ENCODE results near the gene NKIRAS2. TPM values are rescaled to one million over a fixed set of nuclear protein-coding genes. Genes with fewer than 3 reads are reported as not detected.

The NKIRAS2 gene
- total RNA-seq, 1 experiment from 2014 or later, result 55.0 TPM

DNA sequence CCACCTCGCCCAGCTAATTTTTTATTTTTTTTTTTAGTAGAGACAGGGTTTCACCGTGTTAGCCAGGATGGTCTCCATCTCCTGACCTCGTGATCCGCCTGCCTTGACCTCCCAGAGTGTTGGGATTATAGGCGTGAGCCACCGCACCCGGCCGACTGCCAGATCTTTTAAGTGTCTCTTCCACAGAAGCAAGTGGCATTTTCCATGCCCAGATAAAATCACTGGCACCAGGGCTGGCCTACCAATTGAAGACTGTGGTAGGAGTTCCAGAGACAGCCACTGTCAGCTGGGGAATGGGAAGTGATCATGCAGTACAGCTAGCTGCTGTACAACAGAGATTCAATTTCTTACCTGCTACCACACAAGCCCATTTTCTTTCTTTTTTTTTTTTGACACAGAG is 35.4 kb upstream of the NKIRAS2 start:
- TF ChIP-seq, protein P1, sequence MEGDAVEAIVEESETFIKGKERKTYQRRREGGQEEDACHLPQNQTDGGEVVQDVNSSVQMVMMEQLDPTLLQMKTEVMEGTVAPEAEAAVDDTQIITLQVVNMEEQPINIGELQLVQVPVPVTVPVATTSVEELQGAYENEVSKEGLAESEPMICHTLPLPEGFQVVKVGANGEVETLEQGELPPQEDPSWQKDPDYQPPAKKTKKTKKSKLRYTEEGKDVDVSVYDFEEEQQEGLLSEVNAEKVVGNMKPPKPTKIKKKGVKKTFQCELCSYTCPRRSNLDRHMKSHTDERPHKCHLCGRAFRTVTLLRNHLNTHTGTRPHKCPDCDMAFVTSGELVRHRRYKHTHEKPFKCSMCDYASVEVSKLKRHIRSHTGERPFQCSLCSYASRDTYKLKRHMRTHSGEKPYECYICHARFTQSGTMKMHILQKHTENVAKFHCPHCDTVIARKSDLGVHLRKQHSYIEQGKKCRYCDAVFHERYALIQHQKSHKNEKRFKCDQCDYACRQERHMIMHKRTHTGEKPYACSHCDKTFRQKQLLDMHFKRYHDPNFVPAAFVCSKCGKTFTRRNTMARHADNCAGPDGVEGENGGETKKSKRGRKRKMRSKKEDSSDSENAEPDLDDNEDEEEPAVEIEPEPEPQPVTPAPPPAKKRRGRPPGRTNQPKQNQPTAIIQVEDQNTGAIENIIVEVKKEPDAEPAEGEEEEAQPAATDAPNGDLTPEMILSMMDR (IDR thresholded peaks at IDR 0.05; ENCODE audit: insufficient read depth in 1 of 2, low read depth in 1 of 2, low read length in 1 of 2, severe bottlenecking in 1 of 2, unreplicated experiment in 1 of 2), result no peak
- POLR2A ChIA-PET, result interaction anchor here (0.6 kb wide), 1 partner anchor 570 kb away, joined by 5 read pairs; no protein-coding TSS in a partner anchor
- Mint-ChIP-seq H3K36me3 (ENCODE audit: insufficient read depth, unreplicated experiment) (peaks cover 100% of the 10 kb centered on the region), H3K9me3 (ENCODE audit: unreplicated experiment) (no peaks in the 10 kb centered on the region), H3K27ac (ENCODE audit: unreplicated experiment) (no peak overlapping the region), H3K4me3 (ENCODE audit: unreplicated experiment) (no peak overlapping the region), H3K27me3 (ENCODE audit: insufficient read depth, unreplicated experiment) (no peaks in the 10 kb centered on the region), H3K4me1 (ENCODE audit: low read depth, unreplicated experiment) (peaks cover 15% of the 10 kb centered on the region)
- H3K27me3 ChIP-seq (replicated peaks; ENCODE audit: control insufficient read depth, insufficient read depth, low read length), result no peaks in the 10 kb centered on the region
- H3K36me3 ChIP-seq (ENCODE audit: control insufficient read depth, insufficient read depth, low read length), result peaks cover 14% of the 10 kb centered on the region
- no peak for DNase-seq
- BruUV-seq (replicated peaks), result no TSS peak
- H3K4me3 ChIP-seq (ENCODE audit: low read depth, low read length), result no peak overlapping the region
- no peaks in the 10 kb centered on the region for H3K9me3 ChIP-seq
- CTCF ChIA-PET, result no interaction called here
- intact Hi-C loops (cut with micrococcal nuclease; ENCODE audit: unreplicated experiment), result no loop called here
- peaks cover 12% of the 10 kb centered on the region for H3K4me1 ChIP-seq

DNA sequence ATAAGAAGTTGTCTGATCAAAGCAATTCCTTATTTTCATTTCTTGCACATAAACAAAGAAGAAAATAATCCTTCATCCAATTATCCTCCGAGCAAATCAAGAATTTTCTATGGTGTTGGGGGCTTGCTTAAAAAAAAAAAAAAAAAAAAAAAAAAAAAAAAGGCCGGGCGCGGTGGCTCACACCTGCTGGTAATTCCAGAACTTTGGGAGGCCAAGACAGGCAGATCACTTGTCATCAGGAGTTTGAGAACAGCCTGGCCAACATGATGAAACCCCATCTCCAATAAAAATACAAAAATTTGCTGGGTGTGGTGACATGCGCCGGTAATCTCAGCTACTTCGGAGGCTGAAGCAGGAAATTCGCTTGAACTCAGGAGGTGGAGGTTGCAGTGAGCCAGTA is 34.0 kb upstream of the NKIRAS2 start:
- CTCF ChIA-PET, result no interaction called here
- no peaks in the 10 kb centered on the region for H3K9me3 ChIP-seq
- Mint-ChIP-seq H3K9me3 (ENCODE audit: unreplicated experiment) (no peaks in the 10 kb centered on the region), H3K36me3 (ENCODE audit: insufficient read depth, unreplicated experiment) (peaks cover 100% of the 10 kb centered on the region), H3K4me1 (ENCODE audit: low read depth, unreplicated experiment) (peaks cover 20% of the 10 kb centered on the region), H3K4me3 (ENCODE audit: unreplicated experiment) (no peak overlapping the region), H3K27me3 (ENCODE audit: insufficient read depth, unreplicated experiment) (no peaks in the 10 kb centered on the region), H3K27ac (ENCODE audit: unreplicated experiment) (no peak overlapping the region)
- TF ChIP-seq, protein P1 (IDR thresholded peaks at IDR 0.05; ENCODE audit: insufficient read depth in 1 of 2, low read depth in 1 of 2, low read length in 1 of 2, severe bottlenecking in 1 of 2, unreplicated experiment in 1 of 2), result no peak
- H3K4me1 ChIP-seq, result peaks cover 27% of the 10 kb centered on the region
- H3K36me3 ChIP-seq (ENCODE audit: control insufficient read depth, insufficient read depth, low read length), result peaks cover 11% of the 10 kb centered on the region
- no TSS peak for BruUV-seq (replicated peaks)
- no peak overlapping the region for H3K4me3 ChIP-seq (ENCODE audit: low read depth, low read length)
- intact Hi-C loops (cut with micrococcal nuclease; ENCODE audit: unreplicated experiment), result no loop called here
- POLR2A ChIA-PET, result no interaction called here
- no peak for DNase-seq
- H3K27me3 ChIP-seq (replicated peaks; ENCODE audit: control insufficient read depth, insufficient read depth, low read length), result no peaks in the 10 kb centered on the region

DNA sequence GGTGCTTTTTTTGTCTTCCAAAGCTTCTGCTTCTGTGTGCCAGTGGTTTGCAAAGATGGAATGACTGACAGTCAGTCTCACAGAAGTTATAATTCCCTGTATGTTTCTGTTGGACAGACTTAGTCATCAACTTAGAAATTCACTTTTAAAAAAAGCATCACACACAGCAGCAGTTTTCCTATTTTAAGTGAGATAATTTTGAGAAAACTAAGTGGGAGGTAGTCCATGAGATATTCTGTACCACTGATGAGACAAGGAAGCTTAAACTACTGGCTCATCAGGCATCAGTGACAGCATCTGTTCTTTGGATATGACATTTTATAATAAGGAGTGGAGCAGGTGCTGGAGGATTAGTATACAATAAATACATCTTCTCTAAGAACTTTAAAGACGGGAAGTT is 33.3 kb upstream of the NKIRAS2 start:
- no peak overlapping the region for H3K27ac Mint-ChIP-seq (ENCODE audit: unreplicated experiment)
- peaks cover 100% of the 10 kb centered on the region for H3K36me3 Mint-ChIP-seq (ENCODE audit: insufficient read depth, unreplicated experiment)
- Histone ChIP-seq H3K27me3 (replicated peaks; ENCODE audit: control insufficient read depth, insufficient read depth, low read length) (no peaks in the 10 kb centered on the region), H3K9me3 (no peaks in the 10 kb centered on the region), H3K4me1 (peaks cover 31% of the 10 kb centered on the region), H3K4me3 (ENCODE audit: low read depth, low read length) (no peak overlapping the region), H3K36me3 (ENCODE audit: control insufficient read depth, insufficient read depth, low read length) (peaks cover 13% of the 10 kb centered on the region)
- TF ChIP-seq, protein P1 (IDR thresholded peaks at IDR 0.05; ENCODE audit: insufficient read depth in 1 of 2, low read depth in 1 of 2, low read length in 1 of 2, severe bottlenecking in 1 of 2, unreplicated experiment in 1 of 2), result no peak
- H3K4me3 Mint-ChIP-seq (ENCODE audit: unreplicated experiment), result no peak overlapping the region
- intact Hi-C loops (cut with micrococcal nuclease; ENCODE audit: unreplicated experiment), result no loop called here
- H3K27me3 Mint-ChIP-seq (ENCODE audit: insufficient read depth, unreplicated experiment), result no peaks in the 10 kb centered on the region
- POLR2A ChIA-PET, result no interaction called here
- no TSS peak for BruUV-seq (replicated peaks)
- CTCF ChIA-PET, result no interaction called here
- peaks cover 27% of the 10 kb centered on the region for H3K4me1 Mint-ChIP-seq (ENCODE audit: low read depth, unreplicated experiment)
- DNase-seq, result no peak
- no peaks in the 10 kb centered on the region for H3K9me3 Mint-ChIP-seq (ENCODE audit: unreplicated experiment)

Measured in Caco-2 (cell line).